HepG2 (cell line): ENCODE data around the gene TBC1D16. TPM values are rescaled to one million over a fixed set of nuclear protein-coding genes. Genes with fewer than 3 reads are reported as not detected.

Source experiments
- DDIT3 ChIP-seq: sonication (generic); formaldehyde crosslinking; IDR thresholded peaks from 2 replicates; pipeline ENCODE4 v1.4.0; 2020; ENCODE audit warnings: mild to moderate bottlenecking, missing genetic modification reagents
- EED ChIP-seq: sonication (generic); formaldehyde crosslinking; IDR thresholded peaks from 2 replicates; pipeline ENCODE4 v1.5.0; 2020; ENCODE audit warnings: mild to moderate bottlenecking, missing genetic modification reagents
- EHMT2 ChIP-seq: fragments of 200-600 bp; sonication (generic); IDR thresholded peaks from 2 replicates; pipeline ENCODE4 v1.7.0; 2017; ENCODE audit warnings: antibody characterized with exemption, low read depth, low read length, borderline replicate concordance
- HMGA1 ChIP-seq: sonication (generic); formaldehyde crosslinking; conservative IDR thresholded peaks from 2 replicates; pipeline ENCODE4 v1.4.0; 2020; ENCODE audit warnings: missing genetic modification reagents
- KIAA2018 ChIP-seq: sonication (generic); formaldehyde crosslinking; IDR thresholded peaks from 2 replicates; pipeline ENCODE4 v1.5.0; 2020; ENCODE audit warnings: mild to moderate bottlenecking, missing genetic modification reagents, borderline replicate concordance
- MTF1 ChIP-seq: sonication (generic); formaldehyde crosslinking; IDR thresholded peaks from 2 replicates; pipeline ENCODE4 v1.5.0; 2020; ENCODE audit warnings: missing genetic modification reagents
- MYC ChIP-seq: sonication (generic); formaldehyde crosslinking; IDR thresholded peaks from 2 replicates; pipeline ENCODE4 v1.9.0; 2021; ENCODE audit warnings: missing genetic modification reagents, borderline replicate concordance
- ZNF12 ChIP-seq: sonication (generic); formaldehyde crosslinking; IDR thresholded peaks from 2 replicates; pipeline ENCODE4 v1.5.0; 2020; ENCODE audit warnings: missing genetic modification reagents
- ZNF263 ChIP-seq: sonication (generic); formaldehyde crosslinking; IDR thresholded peaks from 2 replicates; pipeline ENCODE4 v1.4.0; 2020; ENCODE audit warnings: missing genetic modification reagents
- ZNF446 ChIP-seq: sonication (generic); formaldehyde crosslinking; IDR thresholded peaks from 2 replicates; pipeline ENCODE4 v1.5.0; 2020; ENCODE audit warnings: mild to moderate bottlenecking, missing genetic modification reagents
- polyA plus RNA-seq, 8 experiments: library from polyadenylated mRNA; depleted of rRNA in 3 of 8; stranded (reverse) in 7 of 8; unstranded in 1 of 8; fragments of >200 nt; fragmentation: Illumina TruSeq in 4 of 8; extraction: Trizol in 4 of 8; gene quantifications; 2 replicates each; pipeline versions ENCODE4 v1.2.1 to v1.2.3, GENCODE V29; 2011 to 2016; ENCODE audit warnings: low read depth in 4 of 8, missing spikeins in 1 of 8, mixed read lengths in 1 of 8; ENCODE audit not compliant: insufficient read depth in 1 of 8
- total RNA-seq, 5 experiments: library from RNA; depleted of rRNA; stranded (reverse); fragments of >200 nt; fragmentation: Illumina TruSeq; extraction: Trizol; gene quantifications; 2 replicates each; pipeline ENCODE4 v1.2.3, GENCODE V29; 2016; ENCODE audit warnings: low read depth in 1 of 5
- TF ChIP-seq, protein P1 (sequence below): sonication (generic); formaldehyde crosslinking; IDR thresholded peaks from 2 replicates; pipeline ENCODE4 v1.4.0; 2020; ENCODE audit warnings: mild to moderate bottlenecking, missing genetic modification reagents
- TF ChIP-seq, protein P2 (sequence below): sonication (generic); formaldehyde crosslinking; conservative IDR thresholded peaks from 2 replicates; pipeline ENCODE4 v1.4.0; 2020; ENCODE audit warnings: missing genetic modification reagents
- TF ChIP-seq, protein P3 (sequence below): sonication (generic); formaldehyde crosslinking; IDR thresholded peaks from 2 replicates; pipeline ENCODE4 v1.5.1; 2020; ENCODE audit warnings: missing genetic modification reagents, mild to moderate bottlenecking, borderline replicate concordance
- TF ChIP-seq, protein P4 (sequence below): sonication (generic); formaldehyde crosslinking; conservative IDR thresholded peaks from 2 replicates; pipeline ENCODE4 v1.5.0; 2020; ENCODE audit warnings: missing genetic modification reagents

Gene TBC1D16
- total and polyA plus RNA-seq, 2 of the 13 experiments (the other 11 are each of a cell fraction or from before 2014, with no cell fraction given) = 14.9 to 24.9 TPM

- no peak for TF ChIP-seq KIAA2018
- TF ChIP-seq, protein P1, sequence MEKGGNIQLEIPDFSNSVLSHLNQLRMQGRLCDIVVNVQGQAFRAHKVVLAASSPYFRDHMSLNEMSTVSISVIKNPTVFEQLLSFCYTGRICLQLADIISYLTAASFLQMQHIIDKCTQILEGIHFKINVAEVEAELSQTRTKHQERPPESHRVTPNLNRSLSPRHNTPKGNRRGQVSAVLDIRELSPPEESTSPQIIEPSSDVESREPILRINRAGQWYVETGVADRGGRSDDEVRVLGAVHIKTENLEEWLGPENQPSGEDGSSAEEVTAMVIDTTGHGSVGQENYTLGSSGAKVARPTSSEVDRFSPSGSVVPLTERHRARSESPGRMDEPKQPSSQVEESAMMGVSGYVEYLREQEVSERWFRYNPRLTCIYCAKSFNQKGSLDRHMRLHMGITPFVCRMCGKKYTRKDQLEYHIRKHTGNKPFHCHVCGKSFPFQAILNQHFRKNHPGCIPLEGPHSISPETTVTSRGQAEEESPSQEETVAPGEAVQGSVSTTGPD (CRISPR knock-in tag) = no peak
- no peak for TF ChIP-seq HMGA1 (CRISPR knock-in tag)
- TF ChIP-seq, protein P2, sequence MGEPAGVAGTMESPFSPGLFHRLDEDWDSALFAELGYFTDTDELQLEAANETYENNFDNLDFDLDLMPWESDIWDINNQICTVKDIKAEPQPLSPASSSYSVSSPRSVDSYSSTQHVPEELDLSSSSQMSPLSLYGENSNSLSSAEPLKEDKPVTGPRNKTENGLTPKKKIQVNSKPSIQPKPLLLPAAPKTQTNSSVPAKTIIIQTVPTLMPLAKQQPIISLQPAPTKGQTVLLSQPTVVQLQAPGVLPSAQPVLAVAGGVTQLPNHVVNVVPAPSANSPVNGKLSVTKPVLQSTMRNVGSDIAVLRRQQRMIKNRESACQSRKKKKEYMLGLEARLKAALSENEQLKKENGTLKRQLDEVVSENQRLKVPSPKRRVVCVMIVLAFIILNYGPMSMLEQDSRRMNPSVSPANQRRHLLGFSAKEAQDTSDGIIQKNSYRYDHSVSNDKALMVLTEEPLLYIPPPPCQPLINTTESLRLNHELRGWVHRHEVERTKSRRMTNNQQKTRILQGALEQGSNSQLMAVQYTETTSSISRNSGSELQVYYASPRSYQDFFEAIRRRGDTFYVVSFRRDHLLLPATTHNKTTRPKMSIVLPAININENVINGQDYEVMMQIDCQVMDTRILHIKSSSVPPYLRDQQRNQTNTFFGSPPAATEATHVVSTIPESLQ (CRISPR knock-in tag) = no peak
- no peak for TF ChIP-seq EED (CRISPR knock-in tag)
- TF ChIP-seq MTF1 (CRISPR knock-in tag) = no peak
- TF ChIP-seq, protein P3, sequence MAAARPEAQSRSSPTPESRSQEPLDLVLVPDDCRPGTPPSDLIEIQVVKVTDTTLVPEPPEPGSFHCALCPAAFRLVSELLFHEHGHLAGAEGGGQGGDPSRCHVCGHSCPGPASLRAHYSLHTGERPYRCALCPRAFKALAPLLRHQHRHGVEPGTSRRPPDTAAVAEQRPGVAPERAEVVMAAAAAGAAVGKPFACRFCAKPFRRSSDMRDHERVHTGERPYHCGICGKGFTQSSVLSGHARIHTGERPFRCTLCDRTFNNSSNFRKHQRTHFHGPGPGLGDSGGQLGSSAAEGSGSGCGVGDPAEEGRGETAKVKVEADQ (CRISPR knock-in tag) = no peak
- no peak for TF ChIP-seq MYC
- TF ChIP-seq EHMT2 = no peak
- TF ChIP-seq, protein P4, sequence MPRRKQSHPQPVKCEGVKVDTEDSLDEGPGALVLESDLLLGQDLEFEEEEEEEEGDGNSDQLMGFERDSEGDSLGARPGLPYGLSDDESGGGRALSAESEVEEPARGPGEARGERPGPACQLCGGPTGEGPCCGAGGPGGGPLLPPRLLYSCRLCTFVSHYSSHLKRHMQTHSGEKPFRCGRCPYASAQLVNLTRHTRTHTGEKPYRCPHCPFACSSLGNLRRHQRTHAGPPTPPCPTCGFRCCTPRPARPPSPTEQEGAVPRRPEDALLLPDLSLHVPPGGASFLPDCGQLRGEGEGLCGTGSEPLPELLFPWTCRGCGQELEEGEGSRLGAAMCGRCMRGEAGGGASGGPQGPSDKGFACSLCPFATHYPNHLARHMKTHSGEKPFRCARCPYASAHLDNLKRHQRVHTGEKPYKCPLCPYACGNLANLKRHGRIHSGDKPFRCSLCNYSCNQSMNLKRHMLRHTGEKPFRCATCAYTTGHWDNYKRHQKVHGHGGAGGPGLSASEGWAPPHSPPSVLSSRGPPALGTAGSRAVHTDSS (CRISPR knock-in tag) = no peak
- no peak for TF ChIP-seq ZNF263 (CRISPR knock-in tag)
- TF ChIP-seq DDIT3 (CRISPR knock-in tag) = no peak
- TF ChIP-seq ZNF12 (CRISPR knock-in tag) = no peak
- TF ChIP-seq ZNF446 (CRISPR knock-in tag) = no peak
Observed at GRCh38 chr17:79989106-79989835, 46.4 kb downstream of the TBC1D16 start (continued).
